SK-N-SH treated with all-trans-retinoic acid at 6 μM for 48 hours (cell line): ENCODE measurements around the gene FAM124B.

Experiments
- ATAC-seq: fragments of 200-7000 bp; cut with Tn5 transposase; 3 replicates; pipeline ENCODE4 v1.9.1; 2020; ENCODE audit warnings: mild to moderate bottlenecking, moderate library complexity
- ARNTL ChIP-seq: fragments of 450-650 bp; formaldehyde crosslinking; IDR thresholded peaks from 2 replicates; pipeline ENCODE4 v1.5.0; 2020; ENCODE audit warnings: low read depth, mild to moderate bottlenecking, moderate library complexity, borderline replicate concordance
- BACH2 ChIP-seq: fragments of 250-450 bp; sonication (Bioruptor Pico); IDR thresholded peaks from 2 replicates; pipeline ENCODE4 v1.9.0; 2021; ENCODE audit warnings: mild to moderate bottlenecking, borderline replicate concordance
- CREB5 ChIP-seq: fragments of 250-450 bp; sonication (Bioruptor Pico); IDR thresholded peaks from 2 replicates; pipeline ENCODE4 v1.5.1; 2020; ENCODE audit warnings: low read depth, mild to moderate bottlenecking, moderate library complexity
- CSDC2 ChIP-seq: fragments of 250-450 bp; sonication (Bioruptor Pico); IDR thresholded peaks from 2 replicates; pipeline ENCODE4 v1.5.0; 2020; ENCODE audit warnings: mild to moderate bottlenecking, moderate library complexity
- GLIS3 ChIP-seq: fragments of 250-450 bp; sonication (Bioruptor Pico); IDR thresholded peaks from 2 replicates; pipeline ENCODE4 v1.5.0; 2020; ENCODE audit warnings: mild to moderate bottlenecking, moderate library complexity
- ISL1 ChIP-seq: fragments of 250-450 bp; sonication (Bioruptor Pico); IDR thresholded peaks from 2 replicates; pipeline ENCODE4 v2.1.2; 2022; ENCODE audit warnings: mild to moderate bottlenecking, moderate library complexity
- OSR1 ChIP-seq: fragments of 250-450 bp; sonication (Bioruptor Pico); IDR thresholded peaks from 2 replicates; pipeline ENCODE4 v1.8.0; 2022; ENCODE audit warnings: moderate library complexity, mild to moderate bottlenecking, inconsistent platforms
- PATZ1 ChIP-seq: fragments of 250-450 bp; sonication (Bioruptor Pico); IDR thresholded peaks from 2 replicates; pipeline ENCODE4 v1.8.0; 2020; ENCODE audit warnings: mild to moderate bottlenecking, moderate library complexity, borderline replicate concordance
- RARB ChIP-seq: fragments of 250-450 bp; sonication (Bioruptor Pico); IDR thresholded peaks from 2 replicates; pipeline ENCODE4 v1.8.0; 2021; ENCODE audit warnings: mild to moderate bottlenecking, moderate library complexity
- SNAI2 ChIP-seq: fragments of 250-450 bp; sonication (Bioruptor Pico); IDR thresholded peaks from 2 replicates; pipeline ENCODE4 v1.5.0; 2020; ENCODE audit warnings: mild to moderate bottlenecking, moderate library complexity
- TCF4 ChIP-seq: fragments of 250-450 bp; sonication (Bioruptor Pico); IDR thresholded peaks from 2 replicates; pipeline ENCODE4 v1.8.0; 2021; ENCODE audit warnings: mild to moderate bottlenecking, moderate library complexity, borderline replicate concordance
- TOX ChIP-seq: fragments of 250-450 bp; sonication (Bioruptor Pico); IDR thresholded peaks from 2 replicates; pipeline ENCODE4 v1.8.0; 2021; ENCODE audit warnings: mild to moderate bottlenecking, moderate library complexity, borderline replicate concordance
- TSHZ2 ChIP-seq: fragments of 250-450 bp; sonication (Bioruptor Pico); IDR thresholded peaks from 2 replicates; pipeline ENCODE4 v1.5.0; 2020; ENCODE audit warnings: mild to moderate bottlenecking, moderate library complexity
- ZC3H10 ChIP-seq: fragments of 250-450 bp; sonication (Bioruptor Pico); IDR thresholded peaks from 2 replicates; pipeline ENCODE4 v1.5.1; 2021; ENCODE audit warnings: mild to moderate bottlenecking, moderate library complexity
- ZFP30 ChIP-seq: fragments of 450-650 bp; formaldehyde crosslinking; IDR thresholded peaks from 2 replicates; pipeline ENCODE4 v1.5.0; 2022; ENCODE audit warnings: mild to moderate bottlenecking, moderate library complexity
- ZNF70 ChIP-seq: fragments of 450-650 bp; formaldehyde crosslinking; IDR thresholded peaks from 2 replicates; pipeline ENCODE4 v1.5.0; 2020; ENCODE audit warnings: mild to moderate bottlenecking, moderate library complexity
- ZNF8 ChIP-seq: fragments of 450-650 bp; formaldehyde crosslinking; IDR thresholded peaks from 2 replicates; pipeline ENCODE4 v1.5.0; 2020; ENCODE audit warnings: mild to moderate bottlenecking, moderate library complexity
- TF ChIP-seq, protein P1 (sequence below): fragments of 250-450 bp; sonication (Bioruptor Pico); IDR thresholded peaks from 2 replicates; pipeline ENCODE4 v1.5.1; 2021; ENCODE audit warnings: mild to moderate bottlenecking, moderate library complexity
- TF ChIP-seq, protein P2 (sequence below): fragments of 250-450 bp; sonication (Bioruptor Pico); IDR thresholded peaks from 2 replicates; pipeline ENCODE4 v1.8.0; 2021; ENCODE audit warnings: low read depth, mild to moderate bottlenecking, moderate library complexity, borderline replicate concordance

Gene FAM124B

DNA sequence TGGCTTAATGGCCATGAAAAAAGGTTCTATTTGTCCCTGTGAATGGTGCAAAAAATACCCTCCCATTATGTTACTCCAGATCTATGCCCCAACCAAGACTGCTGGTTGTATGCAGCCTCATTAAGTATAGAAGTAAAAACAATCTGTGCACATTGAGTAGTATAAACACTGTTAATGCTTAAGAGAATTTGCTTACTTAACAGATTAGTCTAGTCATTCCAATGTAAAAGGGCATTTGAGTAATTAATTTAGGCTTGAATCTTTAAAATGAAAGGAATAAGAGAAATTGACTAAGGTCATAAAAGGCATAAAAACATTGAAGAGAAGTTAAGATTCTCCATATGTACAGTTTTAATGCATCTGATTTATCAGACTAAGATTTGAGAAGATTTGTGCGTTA, 51.2 kb downstream of the FAM124B start:
- TF ChIP-seq ZNF70 (CRISPR knock-in tag) (no peak), CREB5 (no peak), ZC3H10 (CRISPR knock-in tag) (no peak), PATZ1 (CRISPR knock-in tag) (no peak), BACH2 (CRISPR knock-in tag) (no peak), CSDC2 (CRISPR knock-in tag) (no peak), TOX (no peak), TSHZ2 (CRISPR knock-in tag) (no peak), ZFP30 (no peak), SNAI2 (CRISPR knock-in tag) (no peak), ZNF8 (CRISPR knock-in tag) (no peak), RARB (CRISPR knock-in tag) (no peak), OSR1 (CRISPR knock-in tag) (no peak), GLIS3 (CRISPR knock-in tag) (no peak), ISL1 (CRISPR knock-in tag) (no peak), TCF4 (CRISPR knock-in tag) (no peak), ARNTL (CRISPR knock-in tag) (no peak)
- TF ChIP-seq, protein P1, sequence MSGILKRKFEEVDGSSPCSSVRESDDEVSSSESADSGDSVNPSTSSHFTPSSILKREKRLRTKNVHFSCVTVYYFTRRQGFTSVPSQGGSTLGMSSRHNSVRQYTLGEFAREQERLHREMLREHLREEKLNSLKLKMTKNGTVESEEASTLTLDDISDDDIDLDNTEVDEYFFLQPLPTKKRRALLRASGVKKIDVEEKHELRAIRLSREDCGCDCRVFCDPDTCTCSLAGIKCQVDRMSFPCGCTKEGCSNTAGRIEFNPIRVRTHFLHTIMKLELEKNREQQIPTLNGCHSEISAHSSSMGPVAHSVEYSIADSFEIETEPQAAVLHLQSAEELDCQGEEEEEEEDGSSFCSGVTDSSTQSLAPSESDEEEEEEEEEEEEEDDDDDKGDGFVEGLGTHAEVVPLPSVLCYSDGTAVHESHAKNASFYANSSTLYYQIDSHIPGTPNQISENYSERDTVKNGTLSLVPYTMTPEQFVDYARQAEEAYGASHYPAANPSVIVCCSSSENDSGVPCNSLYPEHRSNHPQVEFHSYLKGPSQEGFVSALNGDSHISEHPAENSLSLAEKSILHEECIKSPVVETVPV (CRISPR knock-in tag), result no peak

GRCh38 chr2:224349396-224349795, 52.5 kb downstream of the FAM124B start:
- no peak for ATAC-seq
- TF ChIP-seq OSR1 (CRISPR knock-in tag), result no peak

More for the DNA sequence above, 51.2 kb downstream of the FAM124B start:
- ATAC-seq, result no peak

DNA sequence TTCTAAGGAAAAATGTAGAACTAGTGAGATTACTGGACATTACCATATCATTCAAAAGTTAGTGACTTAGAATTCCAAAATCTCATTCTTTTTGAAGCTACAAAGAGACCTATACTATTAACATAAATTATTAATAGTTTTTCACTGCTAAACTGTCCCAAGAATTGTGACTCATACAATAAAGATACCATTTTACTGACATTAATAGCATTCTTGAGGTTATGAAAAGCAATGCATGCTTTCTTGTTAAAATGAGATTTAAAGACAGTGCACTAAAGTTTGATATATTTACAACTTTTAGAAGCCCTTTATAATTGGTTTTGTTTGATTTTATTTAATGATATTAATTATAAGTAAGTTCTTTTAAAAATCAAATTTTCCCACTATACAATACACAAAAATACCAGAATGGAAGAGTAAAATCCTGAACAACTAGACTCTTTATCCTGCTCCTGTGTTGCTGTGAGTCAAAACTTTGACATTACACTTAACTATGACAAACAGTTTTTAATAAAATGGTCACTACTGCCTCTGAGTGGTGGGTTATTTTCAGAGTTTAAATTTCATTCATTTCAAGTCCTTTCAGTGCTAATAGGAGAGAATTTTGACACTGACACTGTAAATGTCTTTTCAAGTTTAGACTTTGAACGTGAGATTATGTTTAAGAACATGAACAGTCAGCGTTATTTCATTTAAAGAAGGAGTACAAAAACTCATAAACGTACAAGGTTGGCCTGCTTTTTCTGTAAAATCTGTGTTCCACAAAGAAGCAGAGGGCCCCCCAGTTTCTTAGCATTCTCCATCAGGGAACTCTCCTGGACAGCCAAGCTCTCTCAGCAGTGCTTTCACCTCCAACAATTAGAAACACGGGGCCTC, 54.5 kb downstream of the FAM124B start:
- ATAC-seq, result peak; percentile 93
- TF ChIP-seq ZNF70 (CRISPR knock-in tag) (no peak), ISL1 (CRISPR knock-in tag) (peak; percentile 95), TOX (peak; percentile 90; the same call in 1 of the 2 replicates), ZC3H10 (CRISPR knock-in tag) (peak; percentile 79), PATZ1 (CRISPR knock-in tag) (peak; percentile 67), OSR1 (CRISPR knock-in tag) (no peak), CSDC2 (CRISPR knock-in tag) (no peak)
- TF ChIP-seq, protein P2, sequence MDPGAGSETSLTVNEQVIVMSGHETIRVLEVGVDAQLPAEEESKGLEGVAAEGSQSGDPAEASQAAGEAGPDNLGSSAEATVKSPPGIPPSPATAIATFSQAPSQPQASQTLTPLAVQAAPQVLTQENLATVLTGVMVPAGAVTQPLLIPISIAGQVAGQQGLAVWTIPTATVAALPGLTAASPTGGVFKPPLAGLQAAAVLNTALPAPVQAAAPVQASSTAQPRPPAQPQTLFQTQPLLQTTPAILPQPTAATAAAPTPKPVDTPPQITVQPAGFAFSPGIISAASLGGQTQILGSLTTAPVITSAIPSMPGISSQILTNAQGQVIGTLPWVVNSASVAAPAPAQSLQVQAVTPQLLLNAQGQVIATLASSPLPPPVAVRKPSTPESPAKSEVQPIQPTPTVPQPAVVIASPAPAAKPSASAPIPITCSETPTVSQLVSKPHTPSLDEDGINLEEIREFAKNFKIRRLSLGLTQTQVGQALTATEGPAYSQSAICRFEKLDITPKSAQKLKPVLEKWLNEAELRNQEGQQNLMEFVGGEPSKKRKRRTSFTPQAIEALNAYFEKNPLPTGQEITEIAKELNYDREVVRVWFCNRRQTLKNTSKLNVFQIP (CRISPR knock-in tag), result no peak
